Mesothelial cell of epicardium (in vitro differentiated cells): ENCODE measurements around the gene ENDOD1. TPM values are rescaled to one million over a fixed set of nuclear protein-coding genes. Genes with fewer than 3 reads are reported as not detected.
A peak's percentile ranks its signal among the peaks of the same experiment; 100 is the strongest.
"Not testable (repeated sequence)": the region's sequence is repeated elsewhere in the genome, so short reads cannot be mapped to it uniquely, and the experiment has no call there.

Source experiments
- DNase-seq, 2 experiments: peaks; one replicate each; pipeline ENCODE4 v3.0.0; 2021; ENCODE audit warnings: low spot score in 2 of 2; ENCODE audit not compliant: unreplicated experiment in 2 of 2
- H3K27ac Mint-ChIP-seq: 2 replicates; pipeline ENCODE4 v1.8.0; 2021; ENCODE audit warnings: mixed read lengths
- H3K27me3 Mint-ChIP-seq: 2 replicates; pipeline ENCODE4 v1.8.0; 2021; ENCODE audit warnings: low read depth, mixed read lengths
- H3K36me3 Mint-ChIP-seq: 2 replicates; pipeline ENCODE4 v1.8.0; 2021; ENCODE audit warnings: mixed read lengths
- H3K4me1 Mint-ChIP-seq: 2 replicates; pipeline ENCODE4 v1.8.0; 2021; ENCODE audit warnings: mixed read lengths
- H3K4me3 Mint-ChIP-seq: 2 replicates; pipeline ENCODE4 v1.8.0; 2021; ENCODE audit warnings: mild to moderate bottlenecking, moderate library complexity, mixed read lengths
- H3K9me3 Mint-ChIP-seq: 2 replicates; pipeline ENCODE4 v1.8.0; 2021; ENCODE audit warnings: mixed read lengths
- CTCF ChIP-seq: fragments of 200-600 bp; sonication (generic); IDR thresholded peaks from one replicate; pipeline ENCODE4 v1.5.0; 2021; ENCODE audit warnings: antibody characterized with exemption; ENCODE audit not compliant: unreplicated experiment
- total RNA-seq: library from RNA; stranded (reverse); gene quantifications from 3 replicates; pipeline ENCODE4 v1.2.1, GENCODE V29; 2021

The ENDOD1 gene
- 7.2 to 7.6 TPM (median 7.2 TPM) in 3 replicates for total RNA-seq

GRCh38 chr11:95089620-95090542, at the start of gene ENDOD1:
Gene ENDOD1, plus strand, starts transcription at chr11:95089846. Its CDS starts 82 bp downstream, at chr11:95089928.
- H3K4me1 Mint-ChIP-seq: peaks cover 18% of the 10 kb centered on the region
- no peak for TF ChIP-seq CTCF
- no peaks in the 10 kb centered on the region for H3K27me3 Mint-ChIP-seq
- peak; percentile 70 to 84 for DNase-seq
- H3K4me3 Mint-ChIP-seq: peak within 1 kb of the TSS; percentile 89
- peak within 1 kb of the TSS; percentile 85 for H3K27ac Mint-ChIP-seq
- H3K9me3 Mint-ChIP-seq: no peaks in the 10 kb centered on the region
- H3K36me3 Mint-ChIP-seq: no peaks in the 10 kb centered on the region

- TF ChIP-seq CTCF: no peak
- H3K27me3 Mint-ChIP-seq: peaks cover 37% of the 10 kb centered on the region
- H3K9me3 Mint-ChIP-seq: peaks cover 3% of the 10 kb centered on the region
- DNase-seq: no peak
- no peaks in the 10 kb centered on the region for H3K36me3 Mint-ChIP-seq
- H3K27ac Mint-ChIP-seq: no peak overlapping the region
- no peak overlapping the region for H3K4me3 Mint-ChIP-seq
- no peaks in the 10 kb centered on the region for H3K4me1 Mint-ChIP-seq
Observed at GRCh38 chr11:95042239-95042638, 47.4 kb upstream of the ENDOD1 start.

- no peak overlapping the region for H3K4me3 Mint-ChIP-seq
- H3K9me3 Mint-ChIP-seq: peaks cover 3% of the 10 kb centered on the region
- peaks cover 38% of the 10 kb centered on the region for H3K27me3 Mint-ChIP-seq
- no peak for TF ChIP-seq CTCF
- no peak for DNase-seq
- no peak overlapping the region for H3K27ac Mint-ChIP-seq
- H3K4me1 Mint-ChIP-seq: no peaks in the 10 kb centered on the region
- no peaks in the 10 kb centered on the region for H3K36me3 Mint-ChIP-seq
Observed at GRCh38 chr11:95042906-95043305, 46.7 kb upstream of the ENDOD1 start.

GRCh38 chr11:95044010-95044409, 45.6 kb upstream of the ENDOD1 start:
- Mint-ChIP-seq H3K27me3 (peaks cover 48% of the 10 kb centered on the region), H3K9me3 (no peaks in the 10 kb centered on the region), H3K36me3 (no peaks in the 10 kb centered on the region), H3K27ac (no peak overlapping the region), H3K4me3 (no peak overlapping the region), H3K4me1 (no peaks in the 10 kb centered on the region)
- DNase-seq: no peak
- no peak for TF ChIP-seq CTCF

- no peaks in the 10 kb centered on the region for H3K9me3 Mint-ChIP-seq
- H3K4me1 Mint-ChIP-seq: no peaks in the 10 kb centered on the region
- no peaks in the 10 kb centered on the region for H3K36me3 Mint-ChIP-seq
- DNase-seq: no peak
- peaks cover 51% of the 10 kb centered on the region for H3K27me3 Mint-ChIP-seq
- H3K4me3 Mint-ChIP-seq: no peak overlapping the region
- no peak overlapping the region for H3K27ac Mint-ChIP-seq
- TF ChIP-seq CTCF: no peak
Observed at GRCh38 chr11:95045812-95046211, 43.8 kb upstream of the ENDOD1 start.

GRCh38 chr11:95049122-95049521, 40.5 kb upstream of the ENDOD1 start, which contains the start of gene KDM4F:
Gene KDM4F, plus strand, starts transcription at chr11:95049422.
- H3K4me1 Mint-ChIP-seq, DNase-seq, H3K4me3 Mint-ChIP-seq, H3K36me3 Mint-ChIP-seq, H3K27ac Mint-ChIP-seq, H3K9me3 Mint-ChIP-seq: not testable (repeated sequence)
- H3K27me3 Mint-ChIP-seq: peaks cover 52% of the 10 kb centered on the region
